ENCODE data around the gene ZBTB48.
A peak's percentile ranks its signal among the peaks of the same experiment; 100 is the strongest.

Gene ZBTB48

DNA sequence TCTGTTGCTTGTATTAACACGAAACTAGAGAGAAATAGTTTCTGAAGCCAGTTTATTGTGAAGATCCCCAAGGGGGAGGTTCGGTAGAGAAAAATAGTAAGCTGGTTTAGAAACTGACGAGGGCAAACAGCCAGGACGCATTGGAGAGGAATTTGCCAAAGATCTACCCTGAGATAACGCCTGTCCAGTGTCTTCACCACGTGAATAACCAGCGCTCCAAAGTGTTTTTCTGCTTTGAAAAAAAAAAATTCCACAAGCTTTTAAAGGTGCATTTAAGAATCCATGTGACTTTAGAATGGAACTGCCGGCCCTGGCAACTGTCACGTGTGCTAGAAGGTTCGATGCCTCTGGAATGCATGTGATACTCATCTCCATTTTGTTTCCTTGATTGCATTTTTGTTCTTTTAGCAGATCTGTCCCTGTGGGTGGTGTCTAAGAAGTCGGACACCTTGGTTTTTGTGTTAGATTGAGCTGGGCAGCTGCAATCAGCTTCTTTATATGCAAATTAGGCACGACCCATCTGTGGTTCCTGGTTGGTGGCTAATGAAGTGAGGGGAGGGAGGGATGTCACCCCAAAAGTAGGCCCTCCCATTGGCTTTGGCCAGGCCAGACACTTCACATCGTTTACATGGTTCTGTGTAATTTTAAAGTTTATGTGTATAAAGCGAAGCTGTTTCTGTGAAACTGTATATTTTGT, 43.6 kb downstream of the ZBTB48 start:
- no peak overlapping the region for H3K4me3 ChIP-seq (ENCODE audit: low read length)
- TF ChIP-seq, protein P1, sequence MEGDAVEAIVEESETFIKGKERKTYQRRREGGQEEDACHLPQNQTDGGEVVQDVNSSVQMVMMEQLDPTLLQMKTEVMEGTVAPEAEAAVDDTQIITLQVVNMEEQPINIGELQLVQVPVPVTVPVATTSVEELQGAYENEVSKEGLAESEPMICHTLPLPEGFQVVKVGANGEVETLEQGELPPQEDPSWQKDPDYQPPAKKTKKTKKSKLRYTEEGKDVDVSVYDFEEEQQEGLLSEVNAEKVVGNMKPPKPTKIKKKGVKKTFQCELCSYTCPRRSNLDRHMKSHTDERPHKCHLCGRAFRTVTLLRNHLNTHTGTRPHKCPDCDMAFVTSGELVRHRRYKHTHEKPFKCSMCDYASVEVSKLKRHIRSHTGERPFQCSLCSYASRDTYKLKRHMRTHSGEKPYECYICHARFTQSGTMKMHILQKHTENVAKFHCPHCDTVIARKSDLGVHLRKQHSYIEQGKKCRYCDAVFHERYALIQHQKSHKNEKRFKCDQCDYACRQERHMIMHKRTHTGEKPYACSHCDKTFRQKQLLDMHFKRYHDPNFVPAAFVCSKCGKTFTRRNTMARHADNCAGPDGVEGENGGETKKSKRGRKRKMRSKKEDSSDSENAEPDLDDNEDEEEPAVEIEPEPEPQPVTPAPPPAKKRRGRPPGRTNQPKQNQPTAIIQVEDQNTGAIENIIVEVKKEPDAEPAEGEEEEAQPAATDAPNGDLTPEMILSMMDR (conservative IDR thresholded peaks at IDR 0.05; ENCODE audit: low read depth, low read length) = no peak
- no peak for DNase-seq (ENCODE audit: low read depth)

- peak within 1 kb of the TSS; percentile 70 for H3K4me3 ChIP-seq (ENCODE audit: low read length)
- TF ChIP-seq, protein P1 (conservative IDR thresholded peaks at IDR 0.05; ENCODE audit: low read depth, low read length) = no peak
- peak; percentile 73 for DNase-seq (ENCODE audit: low read depth)
Measured at GRCh38 chr1:6624710-6625583, 45.2 kb downstream of the ZBTB48 start, which contains the start of gene THAP3. Gene THAP3 (plus strand): TSS chr1:6624868. CDS start chr1:6625219, 351 bp downstream.

GRCh38 chr1:6625584-6626149, 45.9 kb downstream of the ZBTB48 start:
- no peak for DNase-seq (ENCODE audit: low read depth)
- TF ChIP-seq, protein P1 (conservative IDR thresholded peaks at IDR 0.05; ENCODE audit: low read depth, low read length) = no peak
- peak overlapping the region; percentile 70 for H3K4me3 ChIP-seq (ENCODE audit: low read length)

DNA sequence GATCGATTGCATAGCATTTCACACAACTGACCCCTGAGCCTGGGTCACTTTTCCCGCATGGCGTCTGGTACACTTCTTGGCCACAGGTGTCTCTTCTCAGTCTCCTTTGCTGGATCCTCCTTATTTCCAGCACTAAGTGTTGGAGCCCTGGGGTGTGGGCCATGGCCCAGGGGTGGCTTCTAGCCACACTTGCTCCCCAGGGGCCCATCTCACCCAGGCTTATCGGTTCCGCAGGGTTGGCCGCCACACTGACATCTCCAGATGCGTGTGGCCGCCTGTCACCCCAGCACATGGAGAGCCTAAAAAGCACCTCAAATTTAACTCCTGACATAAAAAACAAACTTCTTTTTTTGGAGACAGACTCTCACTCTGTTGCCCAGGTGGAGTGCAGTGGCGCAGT, 47.2 kb downstream of the ZBTB48 start:
- DNase-seq (ENCODE audit: low read depth) = no peak
- H3K4me3 ChIP-seq (ENCODE audit: low read length) = no peak overlapping the region
- TF ChIP-seq, protein P1 (conservative IDR thresholded peaks at IDR 0.05; ENCODE audit: low read depth, low read length) = no peak

DNA sequence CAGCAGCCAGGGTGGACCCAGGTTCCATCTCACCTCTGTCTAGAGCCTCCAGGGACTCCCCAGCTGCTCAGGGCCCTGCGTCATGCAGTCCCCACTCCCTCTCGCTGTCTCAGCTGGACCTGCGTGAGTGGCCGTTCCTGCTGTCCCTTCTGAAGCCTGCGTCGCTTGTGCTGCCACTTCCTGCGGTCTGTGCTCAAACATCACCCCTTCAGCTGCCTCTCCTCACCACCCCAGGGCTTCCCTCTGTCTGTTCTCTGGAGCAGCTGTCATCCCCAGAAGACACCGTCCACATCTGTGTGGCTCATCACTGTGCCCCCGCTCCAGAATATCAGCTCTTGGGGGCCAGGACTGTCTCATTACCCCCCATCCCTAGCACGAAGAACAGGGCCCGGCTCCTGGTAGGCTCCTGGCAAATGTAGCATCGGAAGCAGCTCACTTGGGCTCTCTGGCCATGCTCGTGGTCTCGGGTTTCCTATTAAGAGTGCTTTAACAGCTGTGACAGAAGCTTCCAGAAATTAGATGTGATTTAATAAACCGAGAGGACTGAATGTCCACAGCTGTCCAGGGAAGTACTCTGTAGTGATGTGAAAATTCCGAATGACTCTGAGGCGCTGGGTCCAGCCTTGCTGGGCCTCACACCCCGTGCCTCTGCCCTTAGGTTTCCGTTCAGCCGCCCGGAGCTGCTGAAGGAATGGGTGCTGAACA, 48.2 kb downstream of the ZBTB48 start:
- H3K4me3 ChIP-seq (ENCODE audit: low read length) = no peak overlapping the region
- no peak for DNase-seq (ENCODE audit: low read depth)
- TF ChIP-seq, protein P1 (conservative IDR thresholded peaks at IDR 0.05; ENCODE audit: low read depth, low read length) = no peak

DNA sequence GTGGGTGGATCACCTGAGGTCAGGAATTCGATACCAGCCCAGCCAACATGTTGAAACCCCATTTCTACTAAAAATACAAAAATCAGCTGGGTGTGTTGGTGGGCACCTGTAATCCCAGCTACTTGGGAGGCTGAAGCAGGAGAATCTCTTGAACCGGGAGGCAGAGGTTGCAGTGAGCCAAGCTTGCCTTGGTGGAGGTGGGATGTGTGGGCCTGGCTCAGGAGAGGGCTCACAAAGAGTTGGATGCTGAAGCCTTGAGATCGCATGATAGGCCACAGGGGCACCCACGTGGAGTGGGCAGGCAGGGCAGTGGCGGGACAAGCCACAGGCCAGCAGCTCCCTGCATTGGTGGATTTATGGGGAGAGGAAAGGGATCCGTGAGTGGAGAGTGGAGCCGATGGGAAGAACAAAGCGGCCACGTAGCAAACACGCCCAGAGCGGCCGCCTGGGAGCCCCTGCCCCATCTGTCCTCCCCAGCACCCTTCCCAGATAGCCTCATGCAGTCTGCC, 49.2 kb downstream of the ZBTB48 start:
- DNase-seq (ENCODE audit: low read depth) = no peak
- no peak overlapping the region for H3K4me3 ChIP-seq (ENCODE audit: low read length)
- TF ChIP-seq, protein P1 (conservative IDR thresholded peaks at IDR 0.05; ENCODE audit: low read depth, low read length) = no peak

Measured in retinal pigment epithelial cell (primary cell).